ENCODE results near the gene MCAM. TPM values are rescaled to one million over a fixed set of nuclear protein-coding genes. Genes with fewer than 3 reads are reported as not detected.

MCAM gene
- total and polyA plus RNA-seq, 10 of the 15 experiments (the other 5 are each of a cell fraction or from before 2014, with no cell fraction given), result 3.1 to 19.7 (median 9.3) TPM

- TF ChIP-seq ELK1 (IDR thresholded peaks at IDR 0.05; ENCODE audit: low read depth, low read length), result no peak
- no peak for TF ChIP-seq MYC (IDR thresholded peaks at IDR 0.05; ENCODE audit: insufficient read depth, insufficient read length, insufficient replicate concordance, low read length, severe bottlenecking)
Measured at GRCh38 chr11:119345685-119346084, 28.8 kb upstream of the MCAM start (continued).

GRCh38 chr11:119344291-119345010 lies 27.5 kb upstream of the MCAM start:
- TF ChIP-seq PAX8 (IDR thresholded peaks at IDR 0.05), result no peak
- TF ChIP-seq TCF3 (IDR thresholded peaks at IDR 0.05; ENCODE audit: borderline replicate concordance, insufficient read depth, low read depth, low read length), result no peak
- TF ChIP-seq YBX1 (IDR thresholded peaks at IDR 0.05), result no peak
- no peak for TF ChIP-seq MXI1 (IDR thresholded peaks at IDR 0.05; ENCODE audit: low read depth, low read length)
- Histone ChIP-seq H3K9me3 (replicated peaks; ENCODE audit: control insufficient read depth, insufficient read depth, low read length) (no peaks in the 10 kb centered on the region), H3K36me3 (ENCODE audit: control insufficient read depth in 2 of 2, insufficient read depth in 2 of 2, low read length in 1 of 2) (no peaks in the 10 kb centered on the region), H4K20me1 (ENCODE audit: control insufficient read depth, insufficient read depth) (no peaks in the 10 kb centered on the region), H3K4me3 (no peak overlapping the region), H3K4me1 (ENCODE audit: control insufficient read depth, insufficient read depth, low read length) (no peaks in the 10 kb centered on the region), H3K27ac (ENCODE audit: control insufficient read depth, insufficient read depth) (no peak overlapping the region), H2AFZ (ENCODE audit: control insufficient read depth, low read depth, low read length) (no peak overlapping the region), H3K79me2 (ENCODE audit: control insufficient read depth, insufficient read depth, low read length) (no peaks in the 10 kb centered on the region), H3K9ac (ENCODE audit: control insufficient read depth, insufficient read depth, low read length) (no peak overlapping the region), H3K4me2 (ENCODE audit: control insufficient read depth, insufficient read depth) (no peak overlapping the region), H3K27me3 (replicated peaks in 1 of 2; ENCODE audit: control insufficient read depth in 2 of 2, insufficient read depth in 2 of 2, low read length in 1 of 2) (peaks cover 9 to 11% of the 10 kb centered on the region in 2 experiments)
- ATAC-seq (no peak), FAIRE-seq (no peak), DNase-seq (ENCODE audit: low read depth, low spot score) (no peak)
- 40% methylated on average over 13 of the region's 14 CpGs for WGBS (ENCODE audit: insufficient coverage, insufficient replicate concordance, low lambda C conversion rate, missing lambda C conversion rate)
- no TSS peak for BruUV-seq (replicated peaks)
- ChIA-PET SMC1A (ENCODE audit: uncharacterized antibody, unreplicated experiment) (interaction anchor here (0.9 kb wide), 1 partner anchor 16 kb away, joined by 3 read pairs; no protein-coding TSS in a partner anchor), POLR2A (no interaction called here), CTCF (interaction anchor here (1.5 to 2.4 kb wide), 3 partner anchors 11 to 130 kb away, joined by 6 to 10 read pairs (median 8); no protein-coding TSS in a partner anchor), RAD21 (ENCODE audit: unreplicated experiment) (no interaction called here)
- in situ Hi-C loops (cut with MboI), result no loop called here
- intact Hi-C loops (cut with micrococcal nuclease; ENCODE audit: unreplicated experiment), result no loop called here

Data from GM12878 (cell line).